BLaER1 (cell line): Measurements from ENCODE around the gene RHOJ.

Experiments
- H3K27ac ChIP-seq: shearing (Covaris generic); formaldehyde crosslinking; 2 replicates; pipeline ENCODE4 v1.8.1; 2022
- H3K27me3 ChIP-seq: shearing (Covaris generic); formaldehyde crosslinking; 2 replicates; pipeline ENCODE4 v1.8.1; 2022
- H3K36me3 ChIP-seq: shearing (Covaris generic); formaldehyde crosslinking; 2 replicates; pipeline ENCODE4 v1.8.1; 2022
- H3K4me1 ChIP-seq: shearing (Covaris generic); formaldehyde crosslinking; 2 replicates; pipeline ENCODE4 v1.8.1; 2022
- H3K4me2 ChIP-seq: shearing (Covaris generic); formaldehyde crosslinking; 2 replicates; pipeline ENCODE4 v1.8.1; 2022
- H3K4me3 ChIP-seq: shearing (Covaris generic); formaldehyde crosslinking; 2 replicates; pipeline ENCODE4 v1.8.1; 2022
- H3K9ac ChIP-seq: shearing (Covaris generic); formaldehyde crosslinking; 2 replicates; pipeline ENCODE4 v1.8.1; 2022
- H3K9me3 ChIP-seq: shearing (Covaris generic); formaldehyde crosslinking; 2 replicates; pipeline ENCODE4 v1.8.1; 2022
- H4K20me1 ChIP-seq: shearing (Covaris generic); formaldehyde crosslinking; 2 replicates; pipeline ENCODE4 v1.8.1; 2022
- Cebpa-rat ChIP-seq: shearing (Covaris generic); IDR thresholded peaks from 2 replicates; pipeline ENCODE4 v1.8.1; 2022

The RHOJ gene

DNA sequence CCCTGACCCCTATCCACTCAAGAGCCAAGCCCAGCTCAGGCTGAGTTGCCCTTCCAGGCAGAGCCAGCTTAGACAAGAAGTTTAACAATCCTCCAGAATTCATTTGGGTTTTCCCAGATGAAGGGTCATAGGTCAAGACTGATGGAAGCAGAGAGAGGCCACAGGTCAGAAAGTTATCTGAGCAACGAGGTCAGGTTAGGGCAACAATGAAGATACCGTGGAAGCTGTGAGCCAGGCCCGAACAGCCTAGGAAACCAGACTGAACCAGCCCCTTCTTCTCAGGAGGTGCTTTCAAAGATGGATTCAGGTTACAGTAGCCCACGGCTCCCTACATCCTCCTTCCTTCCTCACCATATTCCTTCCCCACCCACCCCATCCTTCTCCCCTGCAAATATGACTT is 53.1 kb downstream of the RHOJ start:
- Histone ChIP-seq H3K4me3 (no peak overlapping the region), H3K4me1 (no peaks in the 10 kb centered on the region), H3K36me3 (no peaks in the 10 kb centered on the region), H3K27me3 (no peaks in the 10 kb centered on the region), H4K20me1 (no peaks in the 10 kb centered on the region), H3K9ac (no peak overlapping the region), H3K9me3 (no peaks in the 10 kb centered on the region), H3K27ac (no peak overlapping the region), H3K4me2 (no peak overlapping the region)
- no peak for TF ChIP-seq Cebpa-rat

DNA sequence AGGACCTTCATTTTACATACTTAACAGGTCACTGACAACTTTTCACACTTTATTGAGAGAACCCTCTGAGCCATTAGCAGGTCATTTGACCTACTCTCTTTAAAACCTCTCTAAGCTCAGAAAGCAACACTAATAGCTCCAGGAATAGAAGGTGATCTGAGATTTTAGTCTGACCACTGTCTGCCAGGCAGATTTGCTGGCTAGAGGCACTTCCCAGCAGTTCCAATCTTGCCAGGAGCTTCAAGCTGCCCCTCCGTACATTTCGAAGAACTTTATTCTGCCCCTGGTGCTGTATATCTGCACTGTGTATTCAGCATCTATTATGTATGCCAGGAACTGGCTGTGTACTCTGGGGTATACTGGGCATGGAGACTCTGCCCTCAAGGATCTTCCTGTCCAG is 58.2 kb downstream of the RHOJ start:
- Histone ChIP-seq H4K20me1 (no peaks in the 10 kb centered on the region), H3K4me1 (no peaks in the 10 kb centered on the region), H3K36me3 (no peaks in the 10 kb centered on the region), H3K27ac (no peak overlapping the region), H3K4me3 (no peak overlapping the region), H3K9ac (no peak overlapping the region), H3K9me3 (0 out of 2 replicates have a peak, but pooled peaks cover 5% of the 10 kb centered on the region), H3K27me3 (no peaks in the 10 kb centered on the region), H3K4me2 (no peak overlapping the region)
- TF ChIP-seq Cebpa-rat, result no peak

DNA sequence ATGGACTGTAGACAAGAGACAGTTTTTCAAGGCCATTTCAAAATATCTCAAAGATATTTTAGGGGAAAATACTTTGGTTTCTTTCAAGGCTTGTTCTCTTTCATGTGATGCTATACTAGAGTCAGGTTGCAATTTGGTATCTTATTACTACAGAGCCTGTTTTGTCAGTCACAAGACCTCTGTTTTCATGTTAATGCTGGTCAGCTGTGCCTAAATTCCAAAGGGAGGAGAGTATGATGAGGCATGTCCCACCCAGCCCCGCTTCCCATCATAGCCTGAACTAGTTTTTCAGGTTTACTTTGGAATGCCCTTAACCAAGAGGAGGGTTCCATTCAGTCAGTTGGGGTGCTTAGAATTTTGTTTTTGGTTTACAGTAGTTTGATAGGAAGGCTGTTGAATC is 61.9 kb downstream of the RHOJ start:
- Histone ChIP-seq H3K9ac (no peak overlapping the region), H3K27me3 (no peaks in the 10 kb centered on the region), H3K4me1 (no peaks in the 10 kb centered on the region), H3K4me3 (no peak overlapping the region), H3K27ac (no peak overlapping the region), H3K4me2 (no peak overlapping the region), H4K20me1 (no peaks in the 10 kb centered on the region), H3K36me3 (no peaks in the 10 kb centered on the region), H3K9me3 (0 out of 2 replicates have a peak, but pooled peaks cover 5% of the 10 kb centered on the region)
- no peak for TF ChIP-seq Cebpa-rat

DNA sequence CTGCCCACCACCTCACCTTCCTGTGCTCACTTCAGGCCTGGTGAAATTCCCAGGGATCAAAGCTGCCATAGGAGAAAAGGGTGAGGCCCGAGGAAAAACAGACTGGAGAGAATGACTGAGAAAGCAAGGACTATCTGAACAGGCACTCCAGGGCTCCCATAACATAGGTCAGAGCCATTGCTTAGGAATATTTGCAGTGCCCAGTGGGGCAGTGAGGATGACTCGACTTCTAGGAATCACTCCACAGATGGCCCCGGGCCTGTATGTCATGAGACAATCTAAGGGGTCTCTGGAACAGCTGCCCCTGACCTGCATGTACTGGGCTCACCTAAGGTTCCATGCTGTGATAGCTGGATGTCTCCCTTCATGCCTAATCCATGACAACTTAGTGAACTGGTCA is 62.9 kb downstream of the RHOJ start:
- Histone ChIP-seq H3K4me2 (no peak overlapping the region), H3K27me3 (no peaks in the 10 kb centered on the region), H4K20me1 (no peaks in the 10 kb centered on the region), H3K4me1 (no peaks in the 10 kb centered on the region), H3K27ac (no peak overlapping the region), H3K9ac (no peak overlapping the region), H3K4me3 (no peak overlapping the region), H3K9me3 (0 out of 2 replicates have a peak, but pooled peaks cover 5% of the 10 kb centered on the region), H3K36me3 (no peaks in the 10 kb centered on the region)
- TF ChIP-seq Cebpa-rat, result no peak

DNA sequence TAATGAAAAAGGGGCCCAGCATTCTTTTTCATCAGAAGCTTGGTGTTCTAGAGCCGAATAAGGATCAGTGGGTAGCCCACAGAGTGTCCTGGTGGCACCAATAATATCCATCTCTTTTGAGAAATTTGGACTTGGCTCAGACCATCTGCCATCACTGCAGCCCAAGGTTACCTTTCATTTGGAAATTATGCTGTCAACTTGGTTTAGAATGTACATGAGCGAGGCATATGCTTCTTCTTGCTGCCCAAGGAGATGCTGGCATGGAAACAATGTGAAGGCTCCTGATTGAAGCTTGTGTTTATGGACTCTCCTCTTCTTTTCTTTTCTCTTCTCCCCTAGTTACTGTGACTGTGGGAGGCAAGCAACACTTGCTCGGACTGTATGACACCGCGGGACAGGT is 64.5 kb downstream of the RHOJ start:
- Histone ChIP-seq H3K4me1 (no peaks in the 10 kb centered on the region), H3K4me3 (no peak overlapping the region), H4K20me1 (no peaks in the 10 kb centered on the region), H3K9me3 (0 out of 2 replicates have a peak, but pooled peaks cover 5% of the 10 kb centered on the region), H3K27me3 (no peaks in the 10 kb centered on the region), H3K9ac (no peak overlapping the region), H3K36me3 (no peaks in the 10 kb centered on the region), H3K4me2 (no peak overlapping the region), H3K27ac (no peak overlapping the region)
- TF ChIP-seq Cebpa-rat, result no peak

DNA sequence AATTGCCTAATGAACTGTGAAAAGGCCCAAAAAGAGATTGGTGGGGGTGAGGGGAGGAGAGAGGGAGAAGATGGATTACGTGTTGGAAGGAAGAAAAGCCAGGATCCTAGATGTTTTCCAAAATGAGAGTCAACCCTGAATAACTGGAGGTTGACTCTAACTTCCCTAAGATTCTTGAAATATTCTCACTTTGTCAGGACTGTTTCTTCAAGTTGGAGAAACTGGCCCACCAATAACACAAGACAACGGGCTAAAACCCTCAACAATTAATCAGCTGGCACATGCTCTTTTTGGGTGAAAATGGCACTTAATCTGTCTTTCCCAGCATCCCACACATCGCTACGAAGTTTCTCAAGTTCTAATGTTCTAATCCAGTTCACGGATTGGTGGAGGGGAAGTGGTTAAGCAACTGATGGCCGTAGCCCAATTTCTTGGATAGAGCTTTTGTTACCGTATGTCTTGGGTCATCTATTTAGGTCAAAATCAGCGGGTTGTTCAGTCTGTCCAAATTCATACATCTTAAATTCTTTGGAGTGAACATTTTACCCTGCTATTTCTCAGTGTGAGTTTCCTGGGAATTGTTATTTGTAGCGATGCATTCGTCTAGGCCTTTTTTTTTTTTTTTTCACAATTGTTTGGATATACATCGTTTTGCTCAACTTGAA is 65.5 kb downstream of the RHOJ start:
- no peak for TF ChIP-seq Cebpa-rat
- 0 out of 2 replicates have a peak, but pooled peaks cover 5% of the 10 kb centered on the region for H3K9me3 ChIP-seq
- no peak overlapping the region for H3K4me3 ChIP-seq
- no peaks in the 10 kb centered on the region for H3K27me3 ChIP-seq
- no peaks in the 10 kb centered on the region for H4K20me1 ChIP-seq
- no peak overlapping the region for H3K27ac ChIP-seq
- H3K9ac ChIP-seq, result no peak overlapping the region
- no peak overlapping the region for H3K4me2 ChIP-seq
- no peaks in the 10 kb centered on the region for H3K4me1 ChIP-seq
- H3K36me3 ChIP-seq, result no peaks in the 10 kb centered on the region

DNA sequence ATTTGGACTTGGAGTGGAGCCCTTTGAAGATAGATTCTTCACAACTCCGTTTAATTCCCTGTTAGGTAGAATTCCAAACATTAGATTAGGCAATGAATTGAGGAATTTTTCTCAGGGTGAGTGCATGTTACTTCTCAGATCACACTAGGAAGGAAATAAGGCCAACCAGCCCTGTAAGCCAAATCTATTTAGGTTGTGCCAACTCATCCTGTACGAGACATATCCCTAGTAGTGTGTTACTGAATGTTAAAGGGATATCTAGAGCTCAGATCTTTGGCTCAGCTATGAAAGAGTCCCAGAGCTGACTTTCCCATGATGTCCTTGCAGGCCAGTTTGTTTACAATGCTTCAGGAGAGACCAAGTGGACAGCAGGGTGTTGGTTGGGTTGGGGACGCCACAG is 68.9 kb downstream of the RHOJ start:
- Histone ChIP-seq H3K4me2 (no peak overlapping the region), H3K4me3 (no peak overlapping the region), H3K27ac (no peak overlapping the region), H3K27me3 (no peaks in the 10 kb centered on the region), H3K4me1 (no peaks in the 10 kb centered on the region), H4K20me1 (no peaks in the 10 kb centered on the region), H3K9ac (no peak overlapping the region), H3K9me3 (no peaks in the 10 kb centered on the region), H3K36me3 (no peaks in the 10 kb centered on the region)
- no peak for TF ChIP-seq Cebpa-rat

DNA sequence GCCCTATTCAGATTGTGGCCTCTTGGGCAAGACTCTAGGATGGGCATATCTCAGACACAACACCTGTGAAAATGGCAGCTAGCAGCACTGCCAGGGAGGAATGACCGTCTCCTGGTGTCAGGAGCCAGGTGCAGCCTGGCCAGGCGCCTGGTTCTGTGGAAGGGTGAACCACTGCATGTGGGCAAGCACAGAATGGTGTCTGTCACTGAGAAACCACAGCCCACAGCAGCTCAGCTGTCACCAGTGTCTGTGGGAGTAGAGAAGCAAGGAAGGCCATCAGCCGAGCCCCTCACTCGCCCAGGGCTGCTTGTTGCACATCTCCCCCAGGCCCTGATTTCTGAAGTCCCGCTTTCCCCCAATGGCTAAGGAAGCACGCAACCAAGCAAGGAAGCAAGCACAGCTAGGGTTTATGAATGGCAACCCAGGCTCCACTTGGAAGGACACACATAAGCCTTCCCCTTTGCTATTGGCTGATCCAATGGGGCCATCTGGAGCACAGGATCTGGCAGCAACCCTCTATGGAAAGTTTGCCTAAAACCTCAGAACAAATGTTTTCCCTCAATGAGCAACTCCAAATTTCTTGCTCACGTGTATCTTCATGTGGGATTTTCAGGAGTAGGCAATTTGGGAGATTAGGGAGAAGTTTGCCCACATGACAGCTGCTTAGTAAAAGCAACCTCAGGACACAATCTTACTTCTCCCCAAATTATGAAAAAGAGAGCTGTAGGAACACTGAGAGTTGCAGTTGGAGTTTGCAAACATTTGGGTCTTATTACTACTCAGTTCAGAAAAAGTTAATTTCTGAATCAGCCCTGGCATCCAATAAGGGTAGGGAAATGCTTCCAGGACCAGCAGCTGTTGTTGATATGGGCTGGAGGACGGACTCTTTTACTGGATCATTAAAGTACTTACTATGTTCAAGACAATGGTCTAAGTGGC is 69.7 kb downstream of the RHOJ start:
- Histone ChIP-seq H4K20me1 (no peaks in the 10 kb centered on the region), H3K27ac (no peak overlapping the region), H3K4me2 (no peak overlapping the region), H3K4me1 (no peaks in the 10 kb centered on the region), H3K36me3 (no peaks in the 10 kb centered on the region), H3K9ac (no peak overlapping the region), H3K4me3 (no peak overlapping the region), H3K27me3 (no peaks in the 10 kb centered on the region), H3K9me3 (no peaks in the 10 kb centered on the region)
- TF ChIP-seq Cebpa-rat, result no peak

DNA sequence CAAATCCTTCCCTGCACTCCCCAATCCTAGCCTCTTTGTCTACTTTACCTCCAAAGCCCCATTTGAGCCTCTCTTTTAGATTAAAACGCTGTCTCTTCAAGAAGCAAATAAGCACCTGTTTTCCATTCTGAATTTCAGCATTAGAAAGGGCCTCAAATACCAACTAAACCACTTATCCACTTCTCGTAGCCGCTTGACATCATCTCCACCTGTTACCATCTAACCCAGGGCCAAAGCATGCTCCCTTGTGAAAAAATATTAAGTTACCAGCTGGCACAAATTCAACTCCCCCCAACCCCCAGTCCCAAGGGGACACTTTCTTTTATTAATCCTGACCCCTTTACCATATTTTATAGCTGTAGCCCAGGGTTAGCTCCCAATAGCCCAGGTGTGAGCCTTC is 71.4 kb downstream of the RHOJ start:
- H3K36me3 ChIP-seq, result no peaks in the 10 kb centered on the region
- no peak overlapping the region for H3K4me3 ChIP-seq
- H4K20me1 ChIP-seq, result no peaks in the 10 kb centered on the region
- no peak for TF ChIP-seq Cebpa-rat
- H3K4me1 ChIP-seq, result no peaks in the 10 kb centered on the region
- no peaks in the 10 kb centered on the region for H3K9me3 ChIP-seq
- no peak overlapping the region for H3K9ac ChIP-seq
- H3K4me2 ChIP-seq, result no peak overlapping the region
- no peak overlapping the region for H3K27ac ChIP-seq
- no peaks in the 10 kb centered on the region for H3K27me3 ChIP-seq

DNA sequence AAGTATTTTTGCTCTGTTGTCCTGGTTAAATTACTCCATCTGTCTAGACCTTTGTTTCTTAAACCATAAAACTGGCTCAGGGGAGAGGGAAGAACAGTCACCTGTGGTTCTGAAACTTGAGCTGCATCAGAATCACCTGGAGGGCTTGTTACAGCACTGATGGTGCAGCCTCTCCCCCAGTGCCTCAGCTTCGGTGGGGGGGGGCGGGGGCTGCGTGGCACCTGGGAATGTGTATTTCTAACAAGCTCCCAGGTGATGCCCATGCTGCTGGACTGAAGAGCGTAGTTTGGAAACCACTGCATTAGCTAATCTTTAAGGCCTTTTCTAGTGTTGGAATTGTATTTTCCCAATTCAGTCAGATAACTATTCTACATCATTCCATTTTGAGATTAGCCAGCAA is 71.8 kb downstream of the RHOJ start:
- Histone ChIP-seq H3K27ac (no peak overlapping the region), H3K36me3 (no peaks in the 10 kb centered on the region), H3K4me3 (no peak overlapping the region), H3K4me2 (no peak overlapping the region), H4K20me1 (no peaks in the 10 kb centered on the region), H3K27me3 (no peaks in the 10 kb centered on the region), H3K4me1 (no peaks in the 10 kb centered on the region), H3K9ac (no peak overlapping the region), H3K9me3 (no peaks in the 10 kb centered on the region)
- no peak for TF ChIP-seq Cebpa-rat
